Measurements from ENCODE around the gene PIM1. TPM values are rescaled to one million over a fixed set of nuclear protein-coding genes. Genes with fewer than 3 reads are reported as not detected.

The PIM1 gene
- total RNA-seq, 2 donors from 2014 or later: 7.3 to 10.6 TPM

DNA sequence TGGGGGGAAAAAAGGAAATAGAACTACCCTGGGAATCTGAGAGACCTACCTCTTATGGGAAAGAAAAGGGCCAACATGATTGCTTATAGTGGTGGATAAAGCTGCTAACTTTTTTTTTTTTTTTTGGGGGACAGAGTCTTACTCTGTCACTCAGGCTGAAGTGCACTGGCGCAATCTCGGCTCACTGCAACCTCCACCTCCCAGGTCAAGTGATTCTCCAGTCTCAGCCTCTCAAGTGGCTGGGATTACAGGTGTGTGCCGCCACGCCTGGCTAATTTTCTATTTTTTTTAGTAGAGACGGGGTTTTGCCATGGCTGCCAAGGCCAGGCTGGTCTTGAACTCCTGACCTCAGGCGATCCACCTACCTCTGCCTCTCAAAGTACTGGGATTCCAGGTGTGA, 48.1 kb downstream of the PIM1 start:
- Histone ChIP-seq H3K4me1 (peaks cover 6% of the 10 kb centered on the region), H3K4me3 (no peak overlapping the region), H3K27me3 (no peaks in the 10 kb centered on the region), H3K36me3 (replicated peaks in 1 of 2; ENCODE audit: insufficient read depth in 1 of 2, low read depth in 2 of 2) (no peaks in the 10 kb centered on the region), H3K27ac (no peak overlapping the region), H3K9me3 (no peaks in the 10 kb centered on the region)
- 89 to 93% methylated on average over 6 of the region's 6 CpGs for WGBS, 2 donors
- no peak for DNase-seq
- intact Hi-C loops (cut with DNase I): no loop called here
- ATAC-seq: no peak
- TF ChIP-seq, protein P1, sequence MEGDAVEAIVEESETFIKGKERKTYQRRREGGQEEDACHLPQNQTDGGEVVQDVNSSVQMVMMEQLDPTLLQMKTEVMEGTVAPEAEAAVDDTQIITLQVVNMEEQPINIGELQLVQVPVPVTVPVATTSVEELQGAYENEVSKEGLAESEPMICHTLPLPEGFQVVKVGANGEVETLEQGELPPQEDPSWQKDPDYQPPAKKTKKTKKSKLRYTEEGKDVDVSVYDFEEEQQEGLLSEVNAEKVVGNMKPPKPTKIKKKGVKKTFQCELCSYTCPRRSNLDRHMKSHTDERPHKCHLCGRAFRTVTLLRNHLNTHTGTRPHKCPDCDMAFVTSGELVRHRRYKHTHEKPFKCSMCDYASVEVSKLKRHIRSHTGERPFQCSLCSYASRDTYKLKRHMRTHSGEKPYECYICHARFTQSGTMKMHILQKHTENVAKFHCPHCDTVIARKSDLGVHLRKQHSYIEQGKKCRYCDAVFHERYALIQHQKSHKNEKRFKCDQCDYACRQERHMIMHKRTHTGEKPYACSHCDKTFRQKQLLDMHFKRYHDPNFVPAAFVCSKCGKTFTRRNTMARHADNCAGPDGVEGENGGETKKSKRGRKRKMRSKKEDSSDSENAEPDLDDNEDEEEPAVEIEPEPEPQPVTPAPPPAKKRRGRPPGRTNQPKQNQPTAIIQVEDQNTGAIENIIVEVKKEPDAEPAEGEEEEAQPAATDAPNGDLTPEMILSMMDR (IDR thresholded peaks at IDR 0.05): no peak
- TF ChIP-seq POLR2A (IDR thresholded peaks at IDR 0.05): no peak

DNA sequence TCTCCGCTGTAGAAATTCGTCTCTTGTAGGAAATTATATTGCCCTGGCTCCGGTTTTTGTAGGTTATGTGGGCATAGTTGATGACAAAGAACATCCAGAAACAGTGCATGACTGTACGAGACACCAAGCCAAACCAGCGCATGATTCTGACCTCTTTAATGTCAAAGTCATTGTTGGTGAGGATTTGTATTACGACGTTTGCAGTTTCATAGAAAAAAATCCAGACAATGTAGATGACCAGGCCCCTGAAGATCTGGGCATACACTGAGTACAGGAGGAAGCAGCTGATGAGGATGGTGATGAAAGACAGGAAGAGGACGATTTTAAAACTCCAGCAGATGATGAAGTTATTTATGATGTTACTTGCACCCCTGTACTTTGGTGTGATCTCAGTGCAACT, 48.6 kb downstream of the PIM1 start:
- H3K9me3 ChIP-seq: no peaks in the 10 kb centered on the region
- H3K27ac ChIP-seq: no peak overlapping the region
- peaks cover 6% of the 10 kb centered on the region for H3K4me1 ChIP-seq
- DNase-seq (no peak), ATAC-seq (no peak)
- no peaks in the 10 kb centered on the region for H3K27me3 ChIP-seq
- TF ChIP-seq, protein P1 (IDR thresholded peaks at IDR 0.05): no peak
- TF ChIP-seq POLR2A (IDR thresholded peaks at IDR 0.05): no peak
- no peak overlapping the region for H3K4me3 ChIP-seq
- intact Hi-C loops (cut with DNase I): no loop called here
- H3K36me3 ChIP-seq (replicated peaks in 1 of 2; ENCODE audit: insufficient read depth in 1 of 2, low read depth in 2 of 2): no peaks in the 10 kb centered on the region
- 75 to 81% methylated on average over 8 of the region's 8 CpGs for WGBS, 2 donors

DNA sequence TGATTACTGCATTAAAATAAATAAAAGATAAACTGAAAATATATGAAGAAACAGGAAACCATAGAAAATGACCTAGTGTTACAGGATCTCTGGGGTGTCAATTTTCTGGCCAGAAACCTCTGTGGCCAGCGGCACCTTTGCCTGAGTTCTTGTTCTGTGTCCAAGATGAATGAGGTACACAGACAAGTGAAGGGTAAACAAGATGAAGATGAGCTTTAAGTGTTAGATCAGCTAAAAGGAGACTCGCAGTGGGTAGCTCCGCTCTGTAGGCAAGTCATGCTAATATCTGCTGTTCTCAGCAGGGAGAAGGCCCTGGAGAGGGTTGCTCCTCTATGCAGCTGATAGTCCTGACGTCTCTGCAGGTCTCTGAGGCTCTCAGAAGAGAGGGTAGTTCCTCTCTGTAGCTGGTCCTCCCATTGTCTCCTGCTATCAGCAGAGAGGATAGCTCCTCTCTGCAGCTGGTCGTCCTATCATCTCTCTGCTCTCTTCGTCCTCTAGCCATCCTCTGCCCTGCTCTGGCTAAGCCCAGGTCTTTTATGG, 51.7 kb downstream of the PIM1 start:
- Histone ChIP-seq H3K27me3 (no peaks in the 10 kb centered on the region), H3K9me3 (no peaks in the 10 kb centered on the region), H3K4me3 (no peak overlapping the region), H3K36me3 (replicated peaks in 1 of 2; ENCODE audit: insufficient read depth in 1 of 2, low read depth in 2 of 2) (no peaks in the 10 kb centered on the region), H3K4me1 (peaks cover 10% of the 10 kb centered on the region), H3K27ac (peak overlapping the region; percentile 21 to 72 (median 58))
- TF ChIP-seq, protein P1 (IDR thresholded peaks at IDR 0.05): no peak
- TF ChIP-seq POLR2A (IDR thresholded peaks at IDR 0.05): no peak
- ATAC-seq (no peak), DNase-seq (no peak)
- 48 to 57% methylated on average over 6 of the region's 6 CpGs for WGBS, 2 donors
- intact Hi-C loops (cut with DNase I): no loop called here

DNA sequence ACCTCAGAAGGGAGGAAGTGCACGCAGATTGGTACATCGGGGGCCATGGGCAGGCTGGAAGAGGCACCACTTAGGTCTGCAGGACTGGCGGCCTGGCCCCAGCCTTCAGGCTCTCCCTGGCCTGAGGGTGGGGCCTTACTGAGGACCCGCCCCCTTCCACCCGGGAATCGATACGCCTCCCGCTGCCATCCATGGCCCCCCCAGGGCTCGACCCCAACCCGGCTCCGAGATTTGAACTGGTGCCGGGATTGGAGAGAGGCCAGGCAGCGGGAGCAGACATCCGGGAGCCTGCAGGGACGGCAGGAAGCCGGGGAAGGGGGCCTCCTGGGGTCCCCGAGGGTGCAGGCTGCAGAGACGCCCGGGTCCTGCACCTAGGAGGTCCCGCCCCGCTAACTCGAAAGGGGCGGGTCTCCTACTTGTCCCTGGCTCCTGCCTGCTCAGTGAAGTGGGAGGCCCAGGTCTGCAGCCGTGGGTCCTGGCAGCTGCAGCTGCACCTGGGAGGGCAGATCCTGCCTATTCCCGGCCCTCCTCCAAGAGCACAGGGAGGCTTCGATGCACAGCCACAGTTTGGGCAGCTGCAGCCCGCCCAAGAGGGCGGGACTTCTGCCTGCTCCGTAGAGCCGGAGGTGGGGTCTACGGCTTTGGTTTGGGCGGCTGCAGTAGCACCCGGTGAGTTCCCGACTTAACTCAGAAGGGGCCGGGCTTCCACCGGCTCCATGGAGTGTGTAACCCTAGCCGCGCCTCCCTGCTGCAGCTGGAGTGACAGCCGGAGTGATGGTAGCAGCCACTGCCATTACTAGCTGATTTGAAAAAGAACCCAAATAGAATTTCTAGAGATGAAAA, 52.4 kb downstream of the PIM1 start:
- TF ChIP-seq, protein P1 (IDR thresholded peaks at IDR 0.05): no peak
- TF ChIP-seq POLR2A (IDR thresholded peaks at IDR 0.05): peak; percentile 27 to 53 (median 51)
- 0 to 1% methylated on average over 7 to 39 of the region's 39 CpGs for WGBS, 2 donors
- Histone ChIP-seq H3K36me3 (replicated peaks in 1 of 2; ENCODE audit: insufficient read depth in 1 of 2, low read depth in 2 of 2) (no peaks in the 10 kb centered on the region), H3K4me3 (peak overlapping the region; percentile 35 to 43), H3K4me1 (peaks cover 10% of the 10 kb centered on the region), H3K27ac (peak overlapping the region; percentile 21 to 72 (median 58)), H3K27me3 (no peaks in the 10 kb centered on the region), H3K9me3 (no peaks in the 10 kb centered on the region)
- intact Hi-C loops (cut with DNase I): no loop called here
- DNase-seq: peak; percentile 88 to 96 (median 94)
- ATAC-seq: peak; percentile 94

All from body of pancreas (tissue), 4 donors.